DOHH2 (cell line): ENCODE data around the gene ARNT2.

ENCODE experiments used
- CTCF ChIP-seq: fragments of 200-600 bp; sonication (generic); IDR thresholded peaks from one replicate; pipeline ENCODE4 v1.5.1; 2014; ENCODE audit warnings: antibody characterized with exemption, mild to moderate bottlenecking, low read depth, low read length; ENCODE audit not compliant: poor library complexity, severe bottlenecking
- EZH2phosphoT487 ChIP-seq: fragments of 200-600 bp; sonication (generic); IDR thresholded peaks from 2 replicates; pipeline ENCODE4 v1.6.1; 2017; ENCODE audit warnings: borderline replicate concordance, mild to moderate bottlenecking, antibody characterized with exemption, low read length, moderate library complexity, mixed read lengths

GRCh38 chr15:80557441-80558234 lies 153.5 kb downstream of the ARNT2 start:
- TF ChIP-seq CTCF (no peak), EZH2phosphoT487 (no peak)
